ENCODE measurements around the gene FRMD4A.

The FRMD4A gene

DNA sequence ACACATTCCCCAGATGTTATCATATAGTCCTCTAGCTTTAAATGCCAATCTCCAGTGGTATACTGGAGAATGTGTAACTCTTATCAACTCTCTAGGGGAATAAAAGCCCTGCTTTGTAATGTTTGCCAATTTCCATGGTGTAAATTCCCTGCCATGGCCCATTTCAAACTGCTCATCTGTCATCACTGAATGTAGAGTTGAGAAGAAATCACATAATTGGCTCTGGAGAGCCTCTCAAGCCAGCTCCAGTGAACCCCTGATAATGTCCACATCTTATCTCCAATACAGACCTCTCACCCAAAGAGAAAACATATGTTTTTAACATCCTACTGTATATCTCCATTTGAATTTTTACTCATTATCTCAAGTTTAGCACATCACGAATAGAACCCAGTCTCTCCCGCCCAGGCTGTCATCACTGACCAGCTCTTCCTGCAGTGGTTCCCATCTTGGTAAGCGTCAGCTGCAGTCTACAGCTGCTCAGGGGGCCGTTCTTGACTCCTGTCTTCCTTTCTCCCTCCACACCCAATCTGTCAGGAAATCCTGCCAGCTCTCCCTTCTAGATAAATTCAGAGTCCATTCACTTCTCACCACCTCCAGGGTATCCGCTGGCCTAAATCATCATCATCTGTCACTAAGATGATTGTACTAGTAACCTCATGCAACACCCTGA lies 332.4 kb downstream of the FRMD4A start:
- no peak for FAIRE-seq
- no peak for DNase-seq (ENCODE audit: insufficient read length, low spot score)

DNA sequence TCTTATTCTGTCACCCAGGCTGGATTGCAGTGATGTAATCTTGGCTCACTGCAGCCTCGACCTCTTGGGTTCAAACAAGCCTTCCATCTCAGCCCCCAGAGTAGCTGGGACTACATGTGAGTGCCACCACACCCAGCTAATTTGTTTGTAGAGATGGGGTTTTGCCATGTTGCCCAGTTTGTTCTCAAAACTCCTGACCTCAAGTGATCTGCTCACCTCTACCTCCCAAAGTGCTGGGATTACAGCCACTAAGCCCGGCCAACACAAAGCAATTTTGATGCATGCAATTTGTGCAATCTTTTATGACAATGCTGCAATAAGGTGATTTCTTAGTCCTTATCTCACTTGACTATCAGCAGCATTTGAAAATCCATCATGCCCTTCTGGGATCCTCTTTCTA lies 333.1 kb downstream of the FRMD4A start:
- FAIRE-seq (no peak), DNase-seq (ENCODE audit: insufficient read length, low spot score) (no peak)

DNA sequence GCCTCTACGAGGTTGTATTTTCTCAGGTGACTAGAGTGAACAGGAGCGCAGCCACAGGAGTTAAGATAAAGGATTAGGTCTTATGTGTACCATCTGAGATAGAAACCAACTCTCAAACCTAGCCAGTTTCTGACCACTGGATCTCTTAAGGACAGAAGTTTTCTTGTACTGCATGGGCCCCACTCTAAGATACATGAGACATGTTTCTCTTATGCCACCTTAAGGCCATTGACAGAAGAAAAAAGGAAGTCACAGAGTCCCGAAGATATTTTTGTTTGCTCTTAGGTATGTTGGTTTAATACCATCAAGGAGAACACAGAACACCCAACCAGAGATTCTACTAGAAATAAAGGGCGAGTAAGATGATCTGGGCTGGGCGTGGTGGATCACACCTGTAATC lies 335.8 kb downstream of the FRMD4A start:
- DNase-seq (ENCODE audit: insufficient read length, low spot score) (no peak), FAIRE-seq (no peak)

DNA sequence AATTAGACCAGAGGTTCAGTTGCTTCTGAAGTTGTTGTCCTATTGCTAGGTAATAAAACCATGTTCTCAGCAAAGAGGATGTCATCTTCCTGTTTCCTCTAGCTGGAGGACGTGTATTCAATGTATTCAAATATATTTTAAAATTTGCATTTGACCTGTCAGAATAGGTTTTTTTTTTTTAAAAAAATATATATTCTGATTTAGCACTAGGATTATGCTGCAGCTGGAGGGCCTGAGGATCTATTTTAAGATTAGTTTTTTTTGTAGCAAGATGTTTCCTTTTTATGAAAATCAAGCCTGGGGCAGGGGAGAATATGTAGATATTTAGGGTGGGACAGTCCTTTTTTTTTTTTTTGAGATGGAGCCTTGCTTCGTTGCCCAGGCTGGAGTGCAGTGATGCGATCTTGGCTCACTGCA lies 337.0 kb downstream of the FRMD4A start:
- DNase-seq (ENCODE audit: insufficient read length, low spot score), result no peak
- no peak for FAIRE-seq

DNA sequence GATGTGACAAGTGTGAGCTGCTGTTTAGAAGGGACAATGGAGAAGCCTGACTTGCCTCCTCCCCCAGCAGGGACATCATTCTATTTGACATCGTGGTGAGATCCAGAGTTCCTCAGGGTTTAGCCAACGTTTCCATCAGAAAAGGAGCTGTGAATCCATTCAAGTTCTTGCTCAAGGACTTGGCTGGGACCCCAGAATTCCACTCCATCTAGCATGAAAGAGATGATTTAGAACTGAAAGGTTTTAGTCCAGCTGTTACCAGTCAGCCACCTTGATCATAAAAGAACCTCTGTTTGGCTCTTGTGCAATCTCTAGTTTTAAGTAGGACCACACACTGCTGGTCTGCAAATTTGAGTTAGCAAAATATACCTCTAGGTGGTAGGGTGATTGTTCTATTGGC lies 337.6 kb downstream of the FRMD4A start:
- FAIRE-seq, result no peak
- no peak for DNase-seq (ENCODE audit: insufficient read length, low spot score)

DNA sequence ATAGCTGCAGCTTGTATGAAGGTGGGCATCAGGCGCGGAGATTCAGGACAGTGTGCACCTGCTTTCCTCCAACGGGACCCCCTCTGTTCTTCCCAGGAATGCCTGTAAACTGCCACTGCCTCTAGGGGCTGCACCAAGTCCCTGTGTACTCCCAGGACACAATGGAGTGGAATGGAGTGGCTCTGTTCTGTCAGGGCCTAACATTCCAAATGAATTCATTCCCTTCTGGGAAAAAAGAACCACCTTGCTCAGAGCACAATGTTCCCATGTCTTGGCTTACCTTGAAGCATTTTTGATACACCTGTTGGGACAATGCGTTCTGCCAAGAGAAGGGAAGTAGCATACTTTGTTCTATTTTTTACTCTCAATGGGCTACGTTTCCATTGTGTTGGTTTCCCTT lies 339.4 kb downstream of the FRMD4A start:
- no peak for FAIRE-seq
- no peak for DNase-seq (ENCODE audit: insufficient read length, low spot score)

DNA sequence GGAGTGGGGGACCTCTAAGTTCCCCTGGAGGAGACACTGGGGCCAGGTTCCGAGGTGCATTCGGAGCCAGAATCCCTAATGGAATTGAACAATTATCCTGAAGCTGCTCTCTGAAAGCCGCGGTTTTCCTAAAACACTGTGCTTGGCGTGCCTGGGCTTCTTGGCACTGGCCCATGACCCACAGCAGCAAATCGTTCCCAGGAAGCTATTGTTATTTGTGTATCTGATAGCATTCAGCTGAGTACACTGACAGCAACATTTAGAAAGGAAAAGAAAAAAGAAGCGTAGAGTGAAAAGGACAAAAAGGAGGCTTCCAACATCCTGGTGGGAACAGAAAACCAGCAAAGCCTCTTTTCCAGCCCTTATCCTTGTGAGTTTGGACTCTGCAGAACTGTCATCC lies 339.8 kb downstream of the FRMD4A start:
- DNase-seq (ENCODE audit: insufficient read length, low spot score) (no peak), FAIRE-seq (no peak)

DNA sequence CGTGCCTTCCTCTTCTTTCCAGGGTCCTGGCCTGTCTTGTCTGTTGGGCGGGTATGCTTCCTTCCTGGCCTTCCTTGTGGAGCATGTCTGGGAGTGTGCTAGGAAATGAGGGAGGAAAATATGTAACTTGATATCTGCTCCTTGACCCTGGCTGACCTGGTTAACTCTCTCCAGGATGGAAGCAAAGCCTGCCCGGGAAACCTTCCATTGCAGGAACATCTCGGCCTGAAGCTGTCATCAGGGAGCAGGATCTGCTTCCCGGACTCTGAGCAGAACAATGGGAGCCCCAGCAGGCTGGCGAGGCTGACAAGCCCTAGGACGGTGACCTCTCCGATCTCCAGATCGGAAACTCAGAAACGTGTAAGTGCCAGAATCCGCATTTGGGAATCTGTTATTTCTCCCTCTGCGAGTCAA lies 340.3 kb downstream of the FRMD4A start:
- DNase-seq (ENCODE audit: insufficient read length, low spot score), result no peak
- FAIRE-seq, result no peak

DNA sequence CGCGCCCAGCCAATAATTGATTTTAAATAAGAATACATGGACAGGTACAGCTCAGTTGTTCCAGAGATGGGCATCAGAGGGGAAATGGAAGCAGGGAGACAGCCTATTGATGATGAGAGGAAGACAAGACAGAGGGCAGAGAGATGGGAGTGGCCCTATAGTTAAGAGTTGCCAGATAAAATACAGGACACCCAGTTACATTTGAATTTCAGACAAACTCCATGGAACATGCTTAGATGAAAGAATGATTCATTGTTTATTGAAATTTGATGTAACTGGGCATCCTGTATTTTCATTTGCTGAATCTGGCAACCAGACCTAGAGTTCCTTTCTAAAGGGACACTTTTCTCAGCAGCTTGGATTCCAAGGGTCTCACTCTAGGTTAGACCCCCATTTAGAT lies 341.1 kb downstream of the FRMD4A start:
- FAIRE-seq, result no peak

DNA sequence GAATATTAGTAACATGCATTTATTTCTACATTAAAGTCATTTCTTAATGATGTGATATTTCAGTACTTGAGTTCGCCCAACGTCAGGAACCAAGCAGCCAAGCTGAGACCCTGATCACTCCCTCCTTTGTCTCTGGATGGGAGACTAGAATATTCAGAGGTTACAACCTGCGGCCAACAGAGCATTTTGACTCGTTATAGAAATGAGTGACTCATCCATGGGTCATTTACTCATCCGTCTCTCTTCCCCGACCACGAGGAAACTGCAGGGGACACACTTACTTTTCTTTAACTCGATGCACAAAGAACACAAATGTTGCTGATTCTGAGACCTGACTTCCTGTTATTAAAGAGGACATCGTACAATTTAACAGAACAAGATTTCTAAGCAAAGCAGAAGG lies 343.3 kb downstream of the FRMD4A start:
- no peak for FAIRE-seq
- no peak for DNase-seq (ENCODE audit: insufficient read length, low spot score)

More for the DNA sequence above, 341.1 kb downstream of the FRMD4A start:
- no peak for DNase-seq (ENCODE audit: insufficient read length, low spot score)

DNA sequence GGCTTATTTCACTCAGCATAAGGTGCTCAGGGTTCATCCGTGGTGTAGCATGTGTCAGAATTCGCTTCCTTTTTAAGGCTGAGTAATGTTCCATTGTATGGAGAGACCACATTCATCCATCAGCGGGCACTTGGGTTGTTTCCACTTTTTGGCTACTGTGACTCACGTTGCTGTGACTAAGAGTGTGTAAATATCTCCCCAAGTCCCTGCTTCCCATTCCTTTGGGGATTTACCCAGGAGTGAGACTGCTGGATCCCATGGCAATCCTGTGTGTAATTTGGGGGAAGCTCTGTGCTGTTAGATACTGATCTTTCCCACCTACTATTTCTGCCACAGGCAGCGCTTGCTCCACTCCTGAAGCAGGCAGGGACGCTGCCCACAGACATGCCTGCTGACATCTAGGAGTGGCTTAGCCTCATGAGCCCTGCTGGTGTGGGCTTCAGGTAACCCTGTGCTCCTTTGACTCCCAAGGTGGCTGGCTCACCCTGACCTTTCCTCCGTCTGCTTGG lies 346.0 kb downstream of the FRMD4A start:
- no peak for DNase-seq (ENCODE audit: insufficient read length, low spot score)
- no peak for FAIRE-seq

DNA sequence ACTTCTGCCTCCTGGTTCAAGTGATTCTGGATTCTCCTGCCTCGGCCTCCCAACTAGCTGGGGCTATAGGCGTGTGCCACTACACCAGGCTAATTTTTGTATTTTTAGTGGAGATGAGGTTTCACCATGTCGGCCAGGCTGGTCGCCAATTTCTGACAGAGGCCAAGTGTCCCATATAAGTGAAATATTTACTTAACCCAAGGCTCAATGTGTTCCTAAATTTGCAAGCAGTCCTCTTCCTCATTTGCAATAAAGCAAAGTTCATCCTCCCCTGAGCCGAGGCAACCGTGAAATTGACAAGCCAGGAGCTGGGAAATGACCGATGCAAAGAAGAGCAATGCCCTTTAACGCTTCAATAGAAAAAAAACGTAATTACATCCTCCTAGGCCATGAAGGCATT lies 347.7 kb downstream of the FRMD4A start:
- DNase-seq (ENCODE audit: insufficient read length, low spot score) (no peak), FAIRE-seq (no peak)

DNA sequence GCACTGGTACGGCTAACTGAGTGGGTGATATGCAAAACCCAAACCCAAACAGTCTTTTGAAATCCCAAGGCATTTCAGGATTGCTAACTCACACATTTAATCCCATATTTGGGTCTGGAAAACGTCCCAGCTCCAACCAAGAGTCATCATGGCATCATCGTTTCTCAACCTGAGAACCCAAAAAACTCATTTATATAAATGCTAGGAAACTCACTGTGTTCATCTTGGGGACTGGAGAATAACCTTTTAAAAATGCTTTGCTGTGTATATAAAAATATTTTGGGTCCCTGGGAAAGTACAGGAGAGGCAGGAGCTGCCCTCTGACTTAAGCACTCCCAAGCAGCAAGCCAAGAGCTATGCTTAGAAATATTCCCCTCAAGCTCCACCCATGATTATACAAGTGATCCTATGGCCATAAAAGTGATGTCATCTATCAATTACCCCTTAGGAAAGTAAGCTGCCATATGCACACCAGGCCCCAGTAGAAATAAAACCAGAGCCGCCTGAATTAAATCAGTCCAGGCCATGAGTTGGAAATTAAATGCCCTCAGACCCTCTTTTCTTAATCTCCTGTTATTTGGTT lies 352.1 kb downstream of the FRMD4A start:
- FAIRE-seq (no peak), DNase-seq (ENCODE audit: insufficient read length, low spot score) (no peak)

DNA sequence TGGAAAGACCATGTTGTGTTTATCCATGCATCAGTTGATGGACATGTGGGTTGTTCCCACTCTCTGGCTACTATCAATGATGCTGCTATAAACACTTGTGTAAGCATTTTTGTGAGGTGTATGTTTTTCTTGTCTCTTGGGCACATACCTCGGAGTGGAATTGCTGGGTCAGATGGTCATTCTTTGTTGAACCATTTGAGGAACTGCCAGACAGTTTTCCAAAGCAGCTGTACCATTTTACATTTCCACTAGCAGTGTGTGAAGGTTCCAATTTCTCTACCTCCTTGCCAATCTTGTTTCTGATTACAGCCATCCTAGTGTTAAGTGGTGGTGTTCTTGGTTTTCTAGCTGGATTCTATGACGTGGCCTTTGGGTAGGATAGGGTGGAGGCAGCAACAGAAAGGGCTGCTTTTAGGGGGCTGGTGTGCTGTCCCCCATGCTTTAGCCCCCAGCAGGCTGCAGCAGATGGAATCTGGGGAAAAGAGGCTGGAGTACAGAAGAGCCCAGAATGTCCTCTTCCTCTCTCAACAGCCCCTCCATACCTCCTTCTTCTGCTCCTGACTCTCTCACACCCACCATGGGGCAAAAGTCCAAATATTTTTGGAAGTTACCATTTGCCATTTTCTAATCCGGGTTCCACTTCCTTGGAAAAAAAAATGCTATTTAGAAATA lies 352.7 kb downstream of the FRMD4A start:
- FAIRE-seq, result no peak

DNA sequence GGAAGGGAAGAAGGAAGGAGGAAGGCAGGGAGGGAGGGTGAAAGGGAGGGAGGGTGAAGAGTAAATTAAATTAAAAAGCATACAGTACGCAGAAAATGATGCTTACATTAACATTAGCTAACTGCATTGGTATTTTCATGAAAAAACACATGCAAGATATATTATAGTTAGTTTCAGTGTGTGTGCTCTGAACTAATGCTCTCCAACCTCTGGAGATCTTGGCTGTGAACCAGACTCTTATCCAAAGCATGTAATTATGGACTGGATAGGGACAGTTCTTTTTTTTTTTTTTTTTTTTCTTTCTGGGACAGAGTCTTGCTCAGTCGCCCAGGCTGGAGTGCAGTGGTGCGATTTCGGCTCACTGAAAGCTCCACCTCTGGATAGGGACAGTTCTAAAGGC lies 357.0 kb downstream of the FRMD4A start:
- DNase-seq (ENCODE audit: insufficient read length, low spot score) (no peak), FAIRE-seq (no peak)

More for the DNA sequence above, 352.7 kb downstream of the FRMD4A start:
- no peak for DNase-seq (ENCODE audit: insufficient read length, low spot score)

DNA sequence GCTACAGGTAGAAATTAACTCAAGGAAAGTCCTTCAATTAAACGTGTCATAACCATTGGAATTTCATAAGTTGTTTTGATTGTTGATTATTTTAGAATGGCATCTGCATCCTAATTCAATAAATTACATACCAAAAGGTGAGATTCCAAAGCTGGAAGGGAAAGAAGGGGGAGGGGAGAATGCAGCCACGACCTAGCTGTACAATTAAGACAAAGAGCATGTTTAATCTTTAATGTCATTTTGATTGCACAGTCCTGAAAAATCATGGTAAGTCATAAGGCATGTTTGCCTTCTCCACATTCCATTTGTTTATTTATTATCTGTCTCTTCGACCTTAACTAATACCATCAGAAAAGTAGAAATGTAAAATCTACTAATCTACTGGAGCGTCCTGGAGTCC lies 358.1 kb downstream of the FRMD4A start:
- FAIRE-seq, result no peak
- DNase-seq (ENCODE audit: insufficient read length, low spot score), result no peak

DNA sequence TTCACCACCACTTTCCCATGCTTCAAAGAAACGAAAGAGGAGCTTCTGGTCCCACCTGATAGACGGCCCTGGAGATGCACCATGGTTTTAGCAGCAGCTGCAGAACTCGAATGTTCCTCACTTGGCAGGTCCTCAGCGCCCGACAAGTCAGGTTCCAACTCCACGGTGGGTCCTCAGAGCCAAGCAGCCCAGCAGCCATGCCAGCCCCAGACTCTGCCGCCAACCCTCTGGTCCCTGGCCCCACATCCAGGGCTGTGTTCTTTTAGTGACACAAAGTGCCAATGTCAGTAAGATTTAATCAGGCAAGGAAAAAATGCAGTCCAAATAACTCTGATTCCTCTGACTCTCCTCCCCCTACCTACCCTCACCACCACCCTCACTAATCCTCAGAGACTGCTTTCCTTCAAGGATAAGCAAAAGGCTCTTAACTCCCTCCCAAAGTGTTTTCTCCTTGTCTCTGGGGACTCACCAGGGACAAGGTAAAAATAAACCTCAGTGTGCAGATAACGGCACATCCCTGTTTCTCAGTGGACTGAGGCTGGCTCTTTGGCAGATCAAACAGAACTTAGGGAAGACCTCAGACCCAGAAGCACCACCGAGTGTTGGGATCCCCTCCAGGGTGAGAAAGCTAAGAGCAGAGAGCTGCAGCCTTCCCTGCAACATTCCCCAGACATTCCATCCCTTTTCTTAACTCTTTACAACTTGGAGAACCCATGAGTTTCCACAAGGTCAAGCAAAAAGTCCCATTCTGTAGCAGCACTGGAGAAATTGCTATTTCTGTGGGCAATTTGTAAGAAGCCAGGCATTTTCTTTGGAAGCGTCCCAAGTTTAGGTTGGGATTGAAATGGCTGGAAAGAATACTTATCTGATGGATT lies 358.9 kb downstream of the FRMD4A start:
- DNase-seq (ENCODE audit: insufficient read length, low spot score) (no peak), FAIRE-seq (no peak)

DNA sequence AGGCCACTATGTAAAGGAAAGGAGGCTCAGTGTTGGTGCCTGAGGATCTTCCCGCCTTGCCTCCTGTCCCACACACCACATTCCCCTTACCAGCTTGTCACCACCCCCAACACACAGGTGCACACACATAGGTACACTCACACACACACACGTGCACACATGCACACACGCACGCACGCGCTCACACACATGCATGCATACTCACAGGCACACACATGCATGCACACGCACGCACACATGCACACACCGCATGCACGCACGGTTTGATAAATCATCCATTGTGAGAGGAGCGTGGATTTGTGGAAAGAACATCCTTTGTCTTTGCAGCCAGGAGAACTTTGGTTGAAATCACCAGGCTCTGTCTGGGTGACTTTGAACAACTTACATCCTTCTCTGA lies 359.8 kb downstream of the FRMD4A start:
- DNase-seq (ENCODE audit: insufficient read length, low spot score) (no peak), FAIRE-seq (no peak)

DNA sequence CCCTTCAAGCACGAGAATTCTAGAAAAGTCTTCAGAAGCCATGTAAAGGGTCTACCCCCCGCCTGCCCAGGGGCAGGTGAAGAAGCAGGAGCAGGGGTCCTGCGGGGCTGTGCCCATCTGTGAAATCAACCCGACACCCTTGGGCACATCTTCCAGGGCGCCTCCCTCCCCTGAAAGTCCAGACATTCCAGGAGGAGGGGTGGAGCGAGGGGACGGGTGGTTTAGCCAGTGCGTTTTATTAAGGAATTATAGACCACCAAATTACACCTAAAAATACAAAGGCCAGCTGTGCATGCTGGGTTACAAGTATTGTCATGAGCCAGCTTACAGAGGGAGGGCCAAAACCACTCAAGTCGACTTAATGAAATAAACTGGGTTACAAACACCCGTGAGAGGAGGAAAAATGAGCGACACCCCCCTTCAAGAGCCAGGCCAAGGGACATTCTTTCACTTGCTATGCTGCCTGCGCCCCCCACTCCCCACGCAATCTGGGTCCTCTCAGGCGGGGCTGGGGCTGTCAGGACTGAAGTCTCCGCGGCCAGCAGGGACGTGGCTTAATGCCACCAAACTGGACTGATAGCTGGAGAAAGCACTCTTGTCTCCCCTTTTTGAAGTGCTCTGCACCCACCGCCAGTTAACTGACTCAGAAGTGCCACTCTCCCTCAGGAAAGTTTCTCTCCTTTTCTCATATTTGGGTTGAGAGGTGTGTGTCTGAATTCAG lies 360.3 kb downstream of the FRMD4A start:
- FAIRE-seq, result no peak
- DNase-seq (ENCODE audit: insufficient read length, low spot score), result no peak

DNA sequence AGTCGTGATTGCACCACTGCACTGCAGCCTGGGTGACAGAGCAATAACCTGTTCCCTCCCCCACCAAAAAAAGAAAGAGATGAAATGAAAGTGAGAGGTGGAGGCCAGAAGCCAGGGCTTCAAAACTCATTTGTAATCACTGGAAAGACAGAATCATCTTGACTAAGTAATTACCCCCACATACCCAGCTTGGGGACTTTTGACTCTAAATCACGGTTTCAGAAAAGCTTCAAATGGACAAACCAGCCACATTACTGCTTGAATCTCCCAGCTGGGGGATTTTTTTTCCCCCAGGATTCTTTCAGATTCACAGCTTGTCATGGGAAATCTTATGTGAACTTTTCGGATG lies 361.0 kb downstream of the FRMD4A start:
- FAIRE-seq (no peak), DNase-seq (ENCODE audit: insufficient read length, low spot score) (no peak)
